PC-3 (cell line): ENCODE measurements around the gene ACSS2. TPM values are rescaled to one million over a fixed set of nuclear protein-coding genes. Genes with fewer than 3 reads are reported as not detected.

Experiments
- ATAC-seq: fragments of 200-7000 bp; cut with Tn5 transposase; 2 replicates; pipeline ENCODE4 v1.9.1; 2020; ENCODE audit warnings: mild to moderate bottlenecking, moderate library complexity
- BruUV-seq: library from RNA; stranded (reverse); fragments of 400-500 nt; replicated peaks from 2 replicates; lab custom pipeline; 2021; lab: Mats Ljungman, UMichigan
- CTCF ChIA-PET: fragments of 300-600 bp; sonication (Branson Sonifier 250); formaldehyde crosslinking; loops from one replicate; lab custom pipeline; 2022; ENCODE audit warnings: antibody characterized with exemption; lab: Charles Lee
- POLR2A ChIA-PET: fragments of 300-600 bp; sonication (Branson Sonifier 250); formaldehyde crosslinking; loops from one replicate; lab custom pipeline; 2022; ENCODE audit warnings: antibody characterized with exemption; ENCODE audit not compliant: unreplicated experiment; lab: Charles Lee
- DNase-seq: peaks from one replicate; pipeline ENCODE4 v3.0.0-alpha.2; 2015
- H2AFZ ChIP-seq: fragments of 300-600 bp; sonication (generic); 2 replicates; pipeline ENCODE4 v1.6.0; 2016; ENCODE audit warnings: antibody characterized with exemption, low read length
- H3F3A ChIP-seq: fragments of 300-600 bp; sonication (generic); one replicate; pipeline ENCODE4 v1.6.0; 2017; ENCODE audit warnings: antibody characterized with exemption, low read length, control low read depth, mild to moderate bottlenecking; ENCODE audit not compliant: unreplicated experiment
- H3K27ac ChIP-seq: fragments of 300-600 bp; sonication (generic); 2 replicates; pipeline ENCODE4 v1.5.1; 2016; ENCODE audit warnings: mild to moderate bottlenecking, low read length
- H3K27me3 ChIP-seq: fragments of 300-600 bp; sonication (generic); 2 replicates; pipeline ENCODE4 v1.6.1; 2016; ENCODE audit warnings: low read length, mixed read lengths
- H3K36me3 ChIP-seq: fragments of 300-600 bp; sonication (generic); 2 replicates; pipeline ENCODE4 v1.6.1; 2016; ENCODE audit warnings: low read depth, mixed run types, low read length, mixed read lengths
- H3K4me1 ChIP-seq: fragments of 300-600 bp; sonication (generic); 2 replicates; pipeline ENCODE4 v1.5.1; 2016; ENCODE audit warnings: low read length; ENCODE audit not compliant: insufficient read depth
- H3K4me2 ChIP-seq: fragments of 300-600 bp; sonication (generic); 2 replicates; pipeline ENCODE4 v1.6.0; 2016; ENCODE audit warnings: low read length
- H3K4me3 ChIP-seq: fragments of 300-600 bp; sonication (generic); 2 replicates; pipeline ENCODE4 v1.5.1; 2016; ENCODE audit warnings: mild to moderate bottlenecking, low read length, mixed read lengths
- H3K79me2 ChIP-seq: fragments of 300-600 bp; sonication (generic); 2 replicates; pipeline ENCODE4 v1.6.1; 2017; ENCODE audit warnings: low read length, mixed read lengths
- H3K9ac ChIP-seq: fragments of 300-600 bp; sonication (generic); 2 replicates; pipeline ENCODE4 v1.6.0; 2016; ENCODE audit warnings: mild to moderate bottlenecking, low read length
- H3K9me2 ChIP-seq: fragments of 300-600 bp; sonication (generic); replicated peaks from 2 replicates; pipeline ENCODE4 v1.6.1; 2016; ENCODE audit warnings: mixed run types, low read length, mixed read lengths
- H3K9me3 ChIP-seq: fragments of 300-600 bp; sonication (generic); 2 replicates; pipeline ENCODE4 v1.6.1; 2016; ENCODE audit warnings: low read length, mixed read lengths
- H4K20me1 ChIP-seq: fragments of 300-600 bp; sonication (generic); 2 replicates; pipeline ENCODE4 v1.6.1; 2016; ENCODE audit warnings: low read length, mixed read lengths
- EZH2 ChIP-seq: fragments of 300-600 bp; sonication (generic); IDR thresholded peaks from one replicate; pipeline ENCODE4 v1.6.1; 2017; ENCODE audit warnings: antibody characterized with exemption, mild to moderate bottlenecking, low read length; ENCODE audit not compliant: unreplicated experiment
- EZH2phosphoT487 ChIP-seq: fragments of 300-600 bp; sonication (generic); IDR thresholded peaks from 2 replicates; pipeline ENCODE4 v1.6.1; 2018; ENCODE audit warnings: mild to moderate bottlenecking, antibody characterized with exemption, low read length, borderline replicate concordance
- intact Hi-C: fragments of 100-400 bp; cut with micrococcal nuclease; formaldehyde crosslinking; loops from 2 replicates; pipeline ENCODE4 v1.9.0; 2023
- total RNA-seq: library from RNA; depleted of rRNA; stranded (reverse); fragments of >200 nt; gene quantifications from 2 replicates; pipeline ENCODE4 v1.2.3, GENCODE V29; 2014
- TF ChIP-seq, protein P1 (sequence below): fragments of 300-600 bp; sonication (generic); conservative IDR thresholded peaks from 2 replicates; pipeline ENCODE4 v1.5.1; 2017; ENCODE audit warnings: antibody characterized with exemption, low read depth, mild to moderate bottlenecking, low read length

Gene ACSS2
- total RNA-seq, 1 experiment from 2014 or later = 78.9 TPM

DNA sequence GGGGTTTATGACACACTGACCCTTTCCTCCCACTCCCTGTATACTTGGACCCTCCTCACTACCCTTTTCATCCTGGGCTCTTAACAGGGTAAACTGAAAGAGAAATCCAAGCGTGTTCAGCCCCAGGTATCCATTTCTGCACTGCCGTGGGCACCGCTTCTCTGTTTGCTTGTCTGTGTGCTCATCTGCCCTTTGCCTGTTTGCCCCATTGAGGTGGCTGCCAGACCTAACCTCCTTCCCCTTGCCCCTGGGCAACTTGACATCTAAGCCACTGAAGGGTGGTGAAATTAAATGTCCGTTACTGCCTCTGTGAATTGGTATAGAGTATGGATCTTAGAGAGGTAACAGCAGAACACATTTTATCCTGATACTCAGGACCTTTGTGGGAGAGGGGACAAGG is 38.7 kb downstream of the ACSS2 start:
- Histone ChIP-seq H3K79me2 (no peaks in the 10 kb centered on the region), H3K36me3 (peaks cover 11% of the 10 kb centered on the region; the same call in 1 of the 2 replicates), H3K4me3 (no peak overlapping the region), H2AFZ (no peak overlapping the region), H3K9me3 (no peaks in the 10 kb centered on the region), H3K4me1 (peaks cover 12% of the 10 kb centered on the region), H3F3A (no peaks in the 10 kb centered on the region), H3K9ac (no peak overlapping the region), H4K20me1 (no peaks in the 10 kb centered on the region), H3K4me2 (no peak overlapping the region), H3K27ac (no peak overlapping the region), H3K9me2 (no peaks in the 10 kb centered on the region), H3K27me3 (no peaks in the 10 kb centered on the region)
- no TSS peak for BruUV-seq
- ChIA-PET CTCF (no interaction called here), POLR2A (no interaction called here)
- no peak for ATAC-seq
- no peak for TF ChIP-seq EZH2phosphoT487
- TF ChIP-seq, protein P1, sequence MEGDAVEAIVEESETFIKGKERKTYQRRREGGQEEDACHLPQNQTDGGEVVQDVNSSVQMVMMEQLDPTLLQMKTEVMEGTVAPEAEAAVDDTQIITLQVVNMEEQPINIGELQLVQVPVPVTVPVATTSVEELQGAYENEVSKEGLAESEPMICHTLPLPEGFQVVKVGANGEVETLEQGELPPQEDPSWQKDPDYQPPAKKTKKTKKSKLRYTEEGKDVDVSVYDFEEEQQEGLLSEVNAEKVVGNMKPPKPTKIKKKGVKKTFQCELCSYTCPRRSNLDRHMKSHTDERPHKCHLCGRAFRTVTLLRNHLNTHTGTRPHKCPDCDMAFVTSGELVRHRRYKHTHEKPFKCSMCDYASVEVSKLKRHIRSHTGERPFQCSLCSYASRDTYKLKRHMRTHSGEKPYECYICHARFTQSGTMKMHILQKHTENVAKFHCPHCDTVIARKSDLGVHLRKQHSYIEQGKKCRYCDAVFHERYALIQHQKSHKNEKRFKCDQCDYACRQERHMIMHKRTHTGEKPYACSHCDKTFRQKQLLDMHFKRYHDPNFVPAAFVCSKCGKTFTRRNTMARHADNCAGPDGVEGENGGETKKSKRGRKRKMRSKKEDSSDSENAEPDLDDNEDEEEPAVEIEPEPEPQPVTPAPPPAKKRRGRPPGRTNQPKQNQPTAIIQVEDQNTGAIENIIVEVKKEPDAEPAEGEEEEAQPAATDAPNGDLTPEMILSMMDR = no peak
- no peak for TF ChIP-seq EZH2
- intact Hi-C loops = no loop called here
- no peak for DNase-seq

DNA sequence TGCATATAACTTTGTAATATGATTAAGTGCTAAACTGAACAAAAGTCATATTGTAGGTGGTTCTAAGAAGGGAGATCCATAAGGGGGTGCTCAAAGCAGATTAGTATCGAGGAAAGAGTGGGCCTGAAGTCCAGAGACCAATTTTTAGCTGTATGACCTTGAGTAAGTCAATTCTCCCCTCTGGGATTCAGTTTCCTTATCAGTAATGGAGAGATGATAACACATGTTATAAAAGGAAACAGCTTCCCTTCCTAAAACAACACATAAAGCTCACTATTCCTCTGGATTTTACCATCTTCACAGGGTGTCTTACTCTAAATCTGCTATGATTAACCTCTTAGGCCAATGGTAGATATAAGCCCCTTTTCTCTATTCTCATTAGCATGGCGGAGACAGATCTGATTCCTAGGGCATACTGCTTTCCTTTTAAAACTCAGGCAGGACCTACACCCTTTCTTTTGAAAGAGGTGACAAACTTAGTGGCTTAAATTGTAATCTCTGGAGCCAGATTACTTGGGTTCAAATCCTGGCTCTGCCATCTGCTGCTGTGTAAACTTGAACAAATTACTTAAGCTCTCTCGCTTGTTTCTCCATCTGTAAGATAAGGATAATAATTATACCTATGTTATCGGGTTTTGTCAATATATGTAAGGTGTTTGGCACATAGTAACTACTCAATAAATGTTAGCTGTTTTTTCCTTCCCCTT is 39.5 kb downstream of the ACSS2 start:
- TF ChIP-seq EZH2 (no peak), EZH2phosphoT487 (no peak)
- TF ChIP-seq, protein P1 = no peak
- ATAC-seq = no peak
- Histone ChIP-seq H4K20me1 (no peaks in the 10 kb centered on the region), H3K9me3 (no peaks in the 10 kb centered on the region), H3K4me1 (peaks cover 12% of the 10 kb centered on the region), H3K27ac (no peak overlapping the region), H3K4me3 (no peak overlapping the region), H3K79me2 (no peaks in the 10 kb centered on the region), H2AFZ (no peak overlapping the region), H3K4me2 (no peak overlapping the region), H3F3A (no peaks in the 10 kb centered on the region), H3K9me2 (no peaks in the 10 kb centered on the region), H3K36me3 (peaks cover 19% of the 10 kb centered on the region), H3K9ac (no peak overlapping the region), H3K27me3 (no peaks in the 10 kb centered on the region)
- ChIA-PET CTCF (no interaction called here), POLR2A (interaction anchor here (0.6 kb wide), 1 partner anchor 9 kb away, joined by 12 read pairs; no protein-coding TSS in a partner anchor)
- intact Hi-C loops = no loop called here
- BruUV-seq = no TSS peak
- no peak for DNase-seq

DNA sequence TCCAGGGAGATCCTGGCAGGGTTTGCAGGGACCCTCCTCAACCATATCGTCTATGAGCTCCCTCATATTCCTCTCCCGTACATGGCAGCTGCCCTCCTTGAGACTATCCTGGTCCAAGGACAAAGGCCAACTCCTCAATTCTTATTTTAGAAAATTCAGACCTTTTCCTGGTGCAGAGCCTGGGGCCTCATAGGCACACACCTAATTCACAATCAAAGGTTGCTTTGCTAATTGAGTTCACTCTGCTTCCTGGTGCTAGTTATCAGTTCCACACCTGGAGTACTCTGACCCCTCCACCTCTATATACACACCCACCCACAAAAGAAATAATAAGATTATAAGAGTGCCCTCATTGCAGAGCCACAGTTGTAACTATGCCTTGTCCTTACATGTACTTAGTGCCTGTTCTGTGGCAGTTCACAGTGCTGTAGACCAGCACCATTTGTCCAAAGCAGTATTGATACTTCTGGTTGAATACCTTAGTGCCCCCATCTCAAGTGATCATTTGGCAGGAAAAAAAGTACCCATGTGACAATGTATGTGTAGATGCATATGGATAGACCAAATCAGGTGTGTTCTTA is 40.5 kb downstream of the ACSS2 start:
- H3K9me2 ChIP-seq = no peaks in the 10 kb centered on the region
- CTCF ChIA-PET = no interaction called here
- TF ChIP-seq EZH2phosphoT487 (no peak), EZH2 (no peak)
- TF ChIP-seq, protein P1 = no peak
- H3K4me2 ChIP-seq = no peak overlapping the region
- H3K79me2 ChIP-seq = no peaks in the 10 kb centered on the region
- POLR2A ChIA-PET = no interaction called here
- peaks cover 21% of the 10 kb centered on the region for H3K4me1 ChIP-seq
- no peak for DNase-seq
- H3K27me3 ChIP-seq = no peaks in the 10 kb centered on the region
- no peaks in the 10 kb centered on the region for H4K20me1 ChIP-seq
- H3K4me3 ChIP-seq = no peak overlapping the region
- H2AFZ ChIP-seq = no peak overlapping the region
- BruUV-seq = no TSS peak
- no peaks in the 10 kb centered on the region for H3K9me3 ChIP-seq
- no peaks in the 10 kb centered on the region for H3F3A ChIP-seq
- intact Hi-C loops = no loop called here
- H3K9ac ChIP-seq = no peak overlapping the region
- ATAC-seq = no peak
- no peak overlapping the region for H3K27ac ChIP-seq
- peaks cover 26% of the 10 kb centered on the region for H3K36me3 ChIP-seq
